GM12874 (cell line): ENCODE data around the gene MPG.

Experiments
- TF ChIP-seq, protein P1 (sequence below): IDR thresholded peaks from 2 replicates; pipeline ENCODE4 v1.5.1; 2011; ENCODE audit warnings: low read depth, mild to moderate bottlenecking, control low read depth, low read length, moderate library complexity; ENCODE audit not compliant: insufficient read depth

Gene MPG

DNA sequence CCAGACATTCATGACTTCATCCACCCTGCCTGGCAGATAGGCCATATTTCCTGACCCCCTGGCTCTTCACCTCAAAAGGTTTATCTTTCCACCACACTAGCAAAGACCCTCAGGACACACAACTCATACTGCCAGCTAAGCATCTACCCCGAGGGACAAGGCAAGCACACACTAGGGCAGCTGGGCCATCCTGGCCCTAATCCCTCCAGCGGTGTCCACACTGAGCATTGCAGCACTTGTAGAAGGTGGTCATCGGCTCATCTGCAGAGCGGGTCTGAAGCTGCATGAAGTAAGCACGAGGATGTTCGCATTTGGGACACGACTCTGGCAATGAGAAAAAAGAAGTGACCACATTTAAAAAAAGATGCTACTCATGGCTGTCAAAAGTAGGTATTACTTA is 30.8 kb upstream of the MPG start:
- TF ChIP-seq, protein P1, sequence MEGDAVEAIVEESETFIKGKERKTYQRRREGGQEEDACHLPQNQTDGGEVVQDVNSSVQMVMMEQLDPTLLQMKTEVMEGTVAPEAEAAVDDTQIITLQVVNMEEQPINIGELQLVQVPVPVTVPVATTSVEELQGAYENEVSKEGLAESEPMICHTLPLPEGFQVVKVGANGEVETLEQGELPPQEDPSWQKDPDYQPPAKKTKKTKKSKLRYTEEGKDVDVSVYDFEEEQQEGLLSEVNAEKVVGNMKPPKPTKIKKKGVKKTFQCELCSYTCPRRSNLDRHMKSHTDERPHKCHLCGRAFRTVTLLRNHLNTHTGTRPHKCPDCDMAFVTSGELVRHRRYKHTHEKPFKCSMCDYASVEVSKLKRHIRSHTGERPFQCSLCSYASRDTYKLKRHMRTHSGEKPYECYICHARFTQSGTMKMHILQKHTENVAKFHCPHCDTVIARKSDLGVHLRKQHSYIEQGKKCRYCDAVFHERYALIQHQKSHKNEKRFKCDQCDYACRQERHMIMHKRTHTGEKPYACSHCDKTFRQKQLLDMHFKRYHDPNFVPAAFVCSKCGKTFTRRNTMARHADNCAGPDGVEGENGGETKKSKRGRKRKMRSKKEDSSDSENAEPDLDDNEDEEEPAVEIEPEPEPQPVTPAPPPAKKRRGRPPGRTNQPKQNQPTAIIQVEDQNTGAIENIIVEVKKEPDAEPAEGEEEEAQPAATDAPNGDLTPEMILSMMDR, result no peak

DNA sequence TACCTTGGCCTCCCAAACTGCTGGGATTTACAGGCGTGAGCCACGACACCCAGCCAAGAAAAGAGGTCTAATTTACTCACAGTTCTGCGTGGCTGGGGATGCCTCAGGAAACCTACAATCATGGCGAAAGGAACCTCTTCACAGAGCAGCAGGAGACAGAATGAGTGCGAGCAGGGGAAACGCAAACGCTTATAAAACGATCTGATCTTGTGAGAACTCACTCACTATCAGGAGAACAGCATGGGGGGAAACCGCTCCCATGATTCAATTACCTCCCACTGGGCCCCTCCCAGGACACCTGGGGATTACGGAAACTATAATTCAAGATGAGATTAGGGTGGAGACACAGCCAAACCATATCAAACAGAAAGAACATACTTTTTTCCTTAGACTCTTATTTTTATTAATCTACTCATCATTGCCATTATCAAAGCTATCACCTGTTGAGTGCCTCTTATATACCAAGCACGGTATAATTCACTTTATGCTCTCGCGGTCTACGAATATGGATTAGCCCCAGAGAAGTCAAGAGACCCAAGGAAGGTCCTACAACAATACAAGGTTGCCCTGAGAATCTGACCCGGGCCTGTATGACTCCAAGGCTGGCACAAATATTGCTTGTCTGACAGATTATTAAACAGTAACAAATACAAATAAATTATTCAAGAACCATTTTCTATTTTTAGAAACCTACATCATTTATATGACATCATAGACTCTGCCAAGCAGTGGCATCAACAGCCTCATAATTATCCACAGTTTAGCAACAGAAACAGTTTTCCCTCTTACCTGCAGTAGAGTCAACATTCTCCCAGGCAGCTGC is 27.0 kb upstream of the MPG start:
- TF ChIP-seq, protein P1, result no peak

DNA sequence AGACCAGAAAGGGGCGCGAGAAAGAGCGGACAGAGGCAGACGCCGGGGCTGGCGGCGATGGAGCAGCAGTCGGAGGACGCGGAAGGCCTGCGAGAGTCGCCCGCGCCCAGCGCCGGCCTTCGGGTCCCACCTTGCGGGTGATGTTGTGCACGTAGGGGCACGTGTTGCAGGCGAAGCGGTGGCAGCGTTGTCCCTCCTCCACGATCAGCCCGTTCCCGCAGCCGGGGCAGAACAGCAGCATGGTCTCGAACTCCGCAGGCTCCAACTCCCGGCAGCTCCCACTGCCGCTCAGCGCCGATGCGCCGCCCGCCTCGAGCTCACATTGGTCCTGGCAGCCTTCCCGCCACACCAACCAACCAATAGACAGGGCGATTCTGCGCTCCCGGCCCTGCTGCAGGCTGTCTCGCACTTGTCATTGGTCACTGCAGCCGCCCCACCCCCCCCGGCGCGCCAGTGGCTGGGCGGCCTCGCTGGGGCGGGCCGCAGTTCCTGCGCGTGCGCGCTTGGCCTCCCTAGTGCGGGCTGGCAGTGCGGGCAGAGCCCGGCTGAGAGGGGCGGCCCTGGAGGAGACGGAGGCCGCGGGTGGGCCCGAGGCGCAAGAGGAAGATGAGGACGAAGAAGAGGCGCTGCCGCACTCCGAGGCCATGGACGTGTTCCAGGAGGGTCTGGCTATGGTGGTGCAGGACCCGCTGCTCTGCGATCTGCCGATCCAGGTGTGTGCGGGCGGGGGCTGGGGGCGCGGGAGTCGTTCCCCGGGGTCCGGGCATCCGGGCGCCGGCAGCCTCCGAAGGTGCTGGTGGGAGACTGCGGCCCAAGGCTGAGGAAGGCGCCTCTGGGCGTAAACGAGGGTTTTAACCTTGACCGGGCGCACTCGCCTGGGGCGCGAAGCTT is 24.4 kb upstream of the MPG start, which contains the start of the genes POLR3K and SNRNP25:
Gene POLR3K, minus strand, starts transcription at position 263 of the 891 bp plus-strand sequence. Its CDS starts 22 bp downstream, at position 241.
Gene SNRNP25, plus strand, starts transcription at position 483 of the 891 bp plus-strand sequence. Its CDS starts 189 bp downstream, at position 672.
- TF ChIP-seq, protein P1, result no peak

DNA sequence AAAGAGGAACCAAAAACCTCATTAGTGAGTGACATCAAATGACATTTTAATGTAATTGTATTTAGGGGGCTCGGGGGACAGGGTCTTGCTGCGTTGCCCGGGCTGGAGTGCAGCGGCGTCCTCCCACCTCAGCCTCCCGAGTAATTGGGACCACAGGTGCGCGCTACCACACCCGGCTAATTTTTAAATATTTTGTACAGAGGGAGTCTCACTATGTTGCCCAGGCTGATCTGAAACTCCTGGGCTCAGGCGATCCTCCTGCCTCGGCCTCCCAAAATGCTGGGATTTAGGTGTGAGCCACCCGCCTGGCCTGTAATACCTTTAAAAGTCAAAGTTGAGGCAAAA is 23.8 kb upstream of the MPG start:
- TF ChIP-seq, protein P1, result no peak

DNA sequence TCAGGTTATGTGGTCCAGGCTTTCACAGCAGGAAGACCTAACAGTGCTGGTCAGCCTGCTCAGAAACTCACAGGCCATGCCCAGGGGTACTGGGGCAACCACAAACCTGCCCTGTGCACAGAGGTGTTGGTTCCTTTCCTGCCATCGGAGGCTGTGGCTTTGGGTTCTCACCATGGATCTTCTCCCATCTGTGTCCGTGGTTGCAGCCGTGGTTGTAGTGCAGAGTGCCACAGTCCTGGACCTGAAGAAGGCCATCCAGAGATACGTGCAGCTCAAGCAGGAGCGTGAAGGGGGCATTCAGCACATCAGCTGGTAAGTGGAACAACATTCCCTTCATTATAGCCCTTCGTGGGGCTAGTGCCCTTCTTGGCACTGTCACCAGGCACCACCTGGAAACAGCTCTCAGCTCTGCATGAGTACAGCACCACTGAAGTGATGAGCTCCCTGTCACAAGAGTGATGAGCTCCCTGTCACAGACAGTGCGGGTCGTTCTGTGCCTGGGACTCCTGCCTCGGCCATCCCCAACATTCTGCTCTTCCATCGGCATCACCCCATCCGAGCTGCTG is 22.4 kb upstream of the MPG start:
- TF ChIP-seq, protein P1, result no peak

DNA sequence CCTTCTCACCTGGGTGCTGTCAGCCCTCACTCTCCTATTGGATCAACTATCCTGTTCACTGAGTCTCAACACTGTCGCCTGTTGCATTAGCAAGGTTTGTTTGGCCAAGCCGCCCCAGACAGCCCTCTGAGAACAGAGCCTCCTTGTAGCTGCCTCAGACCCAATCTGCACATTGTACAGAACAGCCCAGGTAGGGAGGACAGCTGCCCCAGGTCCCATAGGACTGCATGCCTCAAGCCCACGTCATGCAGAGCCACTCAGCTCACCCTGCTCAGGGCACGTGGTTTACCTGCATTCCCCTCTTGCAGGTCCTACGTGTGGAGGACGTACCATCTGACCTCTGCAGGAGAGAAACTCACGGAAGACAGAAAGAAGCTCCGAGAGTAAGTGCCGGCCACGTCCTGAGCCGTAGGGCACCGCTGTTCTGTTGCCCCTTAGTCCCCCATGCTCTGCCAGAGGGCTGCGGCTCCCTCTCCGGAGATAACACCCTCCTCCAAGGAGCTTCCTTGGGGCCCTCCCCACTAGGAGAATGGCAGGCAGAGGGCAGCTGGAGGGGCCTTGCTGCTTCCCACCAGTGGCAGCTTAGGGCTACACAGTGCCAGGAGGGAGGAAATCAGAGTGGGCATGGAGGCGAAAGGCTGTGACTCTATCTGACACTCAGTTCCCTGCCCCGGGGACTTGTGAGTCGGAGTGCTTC is 21.6 kb upstream of the MPG start:
- TF ChIP-seq, protein P1, result no peak
